Testis (tissue), 3 donors: ENCODE results near the gene ZNF618. TPM values are rescaled to one million over a fixed set of nuclear protein-coding genes. Genes with fewer than 3 reads are reported as not detected.

Experiments
- DNase-seq: peaks from one replicate; pipeline ENCODE4 v3.0.0-alpha.2; 2019
- H3K27ac ChIP-seq, 2 donors: fragments of 200-600 bp; sonication (generic); one replicate each; pipeline ENCODE4 v1.5.1; 2019
- H3K27me3 ChIP-seq: fragments of 200-600 bp; sonication (generic); one replicate; pipeline ENCODE4 v1.5.1; 2019
- H3K36me3 ChIP-seq: fragments of 200-600 bp; sonication (generic); one replicate; pipeline ENCODE4 v1.5.1; 2017; ENCODE audit warnings: low read depth; ENCODE audit errors: missing control alignments
- H3K4me1 ChIP-seq: fragments of 200-600 bp; sonication (generic); one replicate; pipeline ENCODE4 v1.5.1; 2019
- H3K4me3 ChIP-seq, 2 donors: fragments of 200-600 bp; sonication (generic); one replicate each; pipeline ENCODE4 v1.5.1; 2017 to 2019
- H3K9me3 ChIP-seq: fragments of 200-600 bp; sonication (generic); one replicate; pipeline ENCODE4 v1.5.1; 2017
- CTCF ChIP-seq, 3 experiments: fragments of 450-650 bp in 2 of 3; fragments of 200-600 bp in 1 of 3; sonication (generic) in 1 of 3; IDR thresholded peaks; one replicate each; pipeline ENCODE4 v1.5.1; 2016 to 2019; ENCODE audit warnings: antibody characterized with exemption in 3 of 3, mild to moderate bottlenecking in 2 of 3, moderate library complexity in 1 of 3
- POLR2A ChIP-seq: fragments of 450-650 bp; IDR thresholded peaks from one replicate; pipeline ENCODE4 v1.6.1; 2017; ENCODE audit warnings: antibody characterized with exemption, mild to moderate bottlenecking, moderate library complexity
- WGBS, 2 donors: methylation state at CpG; one replicate each; pipeline ENCODE4 v1.1.5; 2018; 5-methylcytosine and 5-hydroxymethylcytosine counted together
- intact Hi-C: fragments of 100-400 bp; cut with DNase I; formaldehyde crosslinking; loops from one replicate; pipeline ENCODE4 v1.15.1; 2023; ENCODE audit warnings: low total_unique reads
- polyA plus RNA-seq: library from polyadenylated mRNA; stranded (reverse); fragments of 350-450 nt; fragmentation: Illumina TruSeq; extraction: RNeasy Lipid Tissue Mini Kit (QIAGEN cat#74804); gene quantifications from one replicate; pipeline ENCODE4 v1.2.3, GENCODE V29; 2014; ENCODE audit warnings: low read depth, low replicate concordance; ENCODE audit not compliant: insufficient read depth
- total RNA-seq, 2 donors: library from RNA; depleted of rRNA; stranded (reverse); fragments of >200 nt; gene quantifications; one replicate each; pipeline ENCODE4 v1.2.3, GENCODE V29; 2016

The ZNF618 gene
- total and polyA plus RNA-seq, 3 donors from 2014 or later = 6.8 to 15.2 (median 14.6) TPM

DNA sequence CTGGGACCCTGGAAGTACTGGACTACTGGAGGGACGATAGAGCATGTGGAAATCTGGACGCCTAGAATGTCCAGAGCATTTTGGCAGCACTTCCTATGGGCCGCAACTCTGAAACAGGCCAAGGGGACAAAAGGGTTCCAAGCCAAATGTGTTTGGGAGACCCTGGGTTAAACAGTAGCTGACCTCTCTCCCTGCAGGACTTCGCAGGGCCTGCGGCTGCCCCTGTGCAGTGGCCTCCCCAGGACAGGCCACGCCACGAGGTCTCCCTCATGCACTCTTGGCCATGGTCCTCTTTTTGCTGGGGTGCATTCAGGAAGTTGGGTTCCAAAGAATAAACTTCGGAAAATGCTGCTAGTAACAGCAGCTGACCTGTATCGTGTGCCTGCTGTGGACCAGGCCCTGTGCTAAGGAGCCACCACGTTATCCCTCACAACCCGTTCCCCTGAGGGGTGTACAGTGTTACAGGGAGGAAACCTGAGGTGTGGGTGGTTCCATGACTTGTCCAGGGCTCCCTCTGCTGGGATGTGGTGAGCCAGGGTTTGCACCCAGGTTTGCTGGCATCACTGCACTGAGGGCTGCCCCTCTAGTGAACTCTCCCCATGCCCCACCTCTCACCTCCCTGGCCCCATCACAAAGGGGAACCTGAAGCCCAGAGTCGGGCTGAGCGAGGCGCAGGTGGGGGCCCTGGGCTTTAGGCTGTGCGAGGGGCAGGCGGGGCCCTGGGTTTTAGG, 122.6 kb downstream of the ZNF618 start:
- TF ChIP-seq CTCF (IDR thresholded peaks at IDR 0.05) (no peak), POLR2A (no peak)
- Histone ChIP-seq H3K27ac (no peak overlapping the region), H3K27me3 (no peaks in the 10 kb centered on the region), H3K9me3 (no peaks in the 10 kb centered on the region), H3K36me3 (no peaks in the 10 kb centered on the region), H3K4me3 (no peak overlapping the region), H3K4me1 (peaks cover 9% of the 10 kb centered on the region)
- DNase-seq = peak; percentile 18
- WGBS, 2 donors = 76 to 85% methylated on average over 11 to 16 of the region's 16 CpGs
- intact Hi-C loops = no loop called here

DNA sequence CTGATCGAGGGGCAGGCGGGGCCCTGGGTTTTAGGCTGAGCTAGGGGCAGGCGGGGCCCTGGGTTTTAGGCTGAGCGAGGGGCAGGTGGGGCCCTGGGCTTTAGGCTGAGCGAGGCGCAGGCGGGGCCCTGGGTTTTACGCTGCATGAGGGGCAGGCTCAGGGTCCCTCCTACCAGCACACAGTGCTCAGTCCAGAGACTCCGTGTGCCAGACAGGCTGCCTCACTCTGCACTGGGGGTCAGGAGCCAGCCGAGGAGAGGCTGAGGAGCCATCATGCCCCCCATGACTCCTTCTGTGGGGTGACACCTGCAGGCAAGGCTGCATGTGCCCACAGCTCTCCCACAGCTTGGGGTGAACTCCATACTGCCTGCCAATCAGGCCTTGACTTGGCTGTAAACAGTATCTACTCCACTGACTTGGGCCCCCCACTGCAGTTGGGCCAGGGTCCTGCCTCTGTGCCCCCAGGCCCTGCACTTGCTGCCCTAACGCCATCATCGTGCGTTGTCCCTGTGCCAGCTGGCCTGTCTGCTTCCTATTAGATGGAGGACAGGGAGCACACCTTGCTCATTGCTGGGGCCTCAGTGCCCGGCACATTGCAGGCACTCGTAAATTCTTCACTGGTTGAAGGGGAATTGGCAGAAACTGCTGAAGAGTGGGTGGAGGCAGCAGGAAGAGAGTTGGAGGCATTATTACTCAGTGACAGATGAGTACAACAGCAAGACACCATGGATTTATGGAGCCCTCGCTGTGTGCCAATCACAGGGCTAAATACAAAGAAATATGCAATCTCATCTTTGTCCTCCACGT, 123.3 kb downstream of the ZNF618 start:
- Histone ChIP-seq H3K36me3 (no peaks in the 10 kb centered on the region), H3K9me3 (no peaks in the 10 kb centered on the region), H3K4me3 (no peak overlapping the region), H3K4me1 (peaks cover 2% of the 10 kb centered on the region), H3K27me3 (no peaks in the 10 kb centered on the region), H3K27ac (no peak overlapping the region)
- TF ChIP-seq CTCF (IDR thresholded peaks at IDR 0.05) = no peak
- TF ChIP-seq POLR2A = no peak
- WGBS, 2 donors = 89 to 96% methylated on average over 11 to 17 of the region's 17 CpGs
- intact Hi-C loops = no loop called here
- DNase-seq = peak; percentile 10

- Histone ChIP-seq H3K27ac (no peak overlapping the region), H3K36me3 (no peaks in the 10 kb centered on the region), H3K4me3 (no peak overlapping the region), H3K27me3 (no peaks in the 10 kb centered on the region), H3K9me3 (no peaks in the 10 kb centered on the region), H3K4me1 (no peaks in the 10 kb centered on the region)
- 81 to 97% methylated on average over 13 of the region's 13 CpGs for WGBS, 2 donors
- TF ChIP-seq CTCF (IDR thresholded peaks at IDR 0.05) (no peak), POLR2A (no peak)
- peak; percentile 10 for DNase-seq
- intact Hi-C loops = no loop called here
These were observed 124.0 kb downstream of the ZNF618 start for GRCh38 chr9:114000063-114000454.

DNA sequence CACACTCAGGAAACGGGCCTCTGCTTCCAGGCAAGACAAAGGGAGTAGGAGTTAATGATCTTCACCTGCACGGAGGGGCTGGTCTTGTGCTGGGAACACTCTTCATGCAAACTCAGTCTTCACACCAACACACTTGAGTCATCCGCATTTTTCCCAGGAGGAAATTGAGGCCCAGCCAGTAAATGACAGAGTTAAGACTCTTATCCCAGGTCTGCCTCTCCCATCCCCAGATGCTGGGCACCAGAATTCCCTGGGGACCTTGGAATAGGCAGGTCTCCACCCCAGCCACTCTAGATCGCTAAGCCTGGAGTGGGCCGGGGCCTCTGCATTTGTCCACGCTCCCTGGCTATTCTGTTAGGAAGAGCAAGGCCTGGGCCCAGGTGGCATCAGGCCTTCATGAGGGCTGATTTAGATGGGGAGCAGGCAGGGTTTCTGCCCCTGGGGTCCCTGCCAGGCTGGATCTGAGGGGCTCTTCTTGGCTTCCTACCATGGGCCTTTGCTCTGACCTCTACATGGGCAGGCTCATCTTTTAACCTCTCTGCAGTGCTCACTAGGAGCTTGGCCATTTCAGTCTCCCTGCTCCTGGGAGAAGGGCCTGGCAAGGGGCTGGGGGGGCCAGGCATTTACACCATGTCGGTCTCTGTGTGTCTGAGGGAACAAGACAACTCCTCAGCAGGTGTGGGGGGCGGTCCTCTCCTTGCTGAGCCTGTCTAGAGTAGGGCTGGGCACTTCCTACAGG, 124.7 kb downstream of the ZNF618 start:
- intact Hi-C loops = no loop called here
- Histone ChIP-seq H3K9me3 (no peaks in the 10 kb centered on the region), H3K4me3 (no peak overlapping the region), H3K4me1 (no peaks in the 10 kb centered on the region), H3K36me3 (no peaks in the 10 kb centered on the region), H3K27ac (no peak overlapping the region), H3K27me3 (no peaks in the 10 kb centered on the region)
- DNase-seq = peak; percentile 10
- TF ChIP-seq POLR2A (no peak), CTCF (IDR thresholded peaks at IDR 0.05) (no peak)
- WGBS, 2 donors = 95 to 96% methylated on average over 6 to 8 of the region's 8 CpGs
